HG03521 (cell line): ENCODE results near the gene ALPK3.

ENCODE experiments used
- ATAC-seq: cut with Tn5 transposase; IDR thresholded peaks from one replicate; pipeline ENCODE4 v1.9.1; 2021; ENCODE audit warnings: mild to moderate bottlenecking, moderate library complexity; ENCODE audit not compliant: unreplicated experiment

Gene ALPK3

DNA sequence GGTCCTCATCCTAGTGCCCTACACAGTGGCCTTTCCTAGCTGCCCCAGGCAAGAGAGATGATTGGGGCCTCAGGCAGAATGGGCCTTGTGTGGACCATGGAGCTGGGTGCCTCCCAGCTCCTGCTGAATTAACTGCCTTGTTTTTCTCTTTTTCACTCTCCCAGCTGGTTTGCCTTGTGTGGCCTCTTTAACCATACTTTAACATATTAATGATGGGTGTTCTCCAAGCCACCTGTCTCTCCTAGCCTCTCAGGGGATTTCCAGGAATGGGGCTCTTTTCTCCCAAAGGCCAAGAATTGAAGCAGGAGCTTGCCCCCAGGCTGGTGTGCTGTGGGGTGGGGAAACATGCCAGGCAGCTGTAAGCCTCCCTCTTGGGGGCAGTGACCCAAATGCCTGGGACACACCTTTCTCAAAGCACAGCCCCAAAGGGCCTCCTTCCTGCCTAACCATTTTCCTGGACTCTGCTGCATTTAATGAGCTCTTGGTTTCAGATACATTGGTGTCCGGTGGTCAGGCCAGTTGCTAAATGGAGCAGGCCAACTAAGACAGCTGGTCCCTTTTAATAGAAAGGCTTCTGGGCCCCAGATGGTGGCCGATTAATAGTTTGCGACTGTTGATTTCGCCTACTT is 5.6 kb downstream of the ALPK3 start:
- no peak for ATAC-seq

DNA sequence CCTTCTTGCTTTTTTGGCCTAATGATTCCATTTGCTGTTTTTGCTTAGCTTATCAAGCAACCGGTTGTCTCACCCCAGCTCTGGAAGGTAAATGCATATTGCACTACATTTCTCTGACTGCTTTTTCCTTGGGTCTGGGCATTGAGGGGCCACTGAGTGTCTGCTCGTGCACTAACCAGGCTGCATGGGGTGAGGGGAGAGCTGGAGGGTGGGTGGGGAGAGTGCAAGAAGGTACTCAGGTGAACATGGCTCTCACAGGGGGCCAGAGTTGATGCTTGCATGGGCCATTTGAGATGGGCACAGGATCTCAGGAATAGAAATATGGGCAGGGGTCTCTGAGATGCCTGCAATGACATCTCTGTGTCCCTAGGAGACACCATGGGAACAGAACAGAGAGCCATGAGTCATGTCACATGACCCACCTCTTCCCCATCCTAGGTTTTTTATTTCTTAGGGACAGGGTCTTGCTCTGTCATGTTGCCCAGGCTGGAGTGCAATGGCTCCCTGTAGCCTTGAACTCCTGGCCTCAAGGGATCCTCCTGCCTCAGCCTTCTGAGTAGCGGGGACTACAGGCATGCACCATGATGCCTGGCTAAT is 6.2 kb downstream of the ALPK3 start:
- ATAC-seq, result no peak

DNA sequence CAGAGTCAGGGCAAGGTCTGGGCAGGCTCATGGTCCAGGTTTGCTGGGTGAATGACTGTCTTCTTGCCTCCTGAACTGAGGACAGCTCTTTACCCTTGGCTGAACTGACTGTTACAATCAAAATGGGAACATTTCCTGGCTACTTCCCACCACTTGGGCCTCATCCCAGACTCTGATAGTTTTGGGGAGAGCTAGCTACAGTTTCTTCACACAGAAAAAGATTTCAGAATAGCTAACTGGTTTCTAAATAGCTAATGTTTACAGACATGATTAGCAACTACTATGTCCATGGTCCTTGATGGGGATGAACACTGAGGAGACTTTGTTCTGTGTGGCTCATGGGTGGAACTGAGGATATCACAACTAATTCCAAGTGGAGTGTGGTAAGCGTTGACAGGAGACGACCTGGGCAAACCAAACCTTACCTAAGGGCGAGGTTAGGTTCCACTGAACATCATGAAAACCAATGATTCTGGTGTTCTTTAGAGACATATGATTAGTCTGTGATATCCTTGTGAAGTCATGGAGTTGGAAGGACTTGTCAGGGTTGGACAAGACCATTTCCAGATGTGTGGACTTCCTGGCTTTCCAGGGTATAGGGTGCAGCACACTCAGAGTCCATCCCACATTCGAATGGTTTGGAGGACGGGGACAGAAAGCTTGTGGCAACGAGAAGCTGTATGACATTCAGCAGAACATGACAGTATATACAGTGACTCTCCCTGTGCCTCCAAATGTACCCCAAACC is 7.3 kb downstream of the ALPK3 start:
- ATAC-seq, result no peak

DNA sequence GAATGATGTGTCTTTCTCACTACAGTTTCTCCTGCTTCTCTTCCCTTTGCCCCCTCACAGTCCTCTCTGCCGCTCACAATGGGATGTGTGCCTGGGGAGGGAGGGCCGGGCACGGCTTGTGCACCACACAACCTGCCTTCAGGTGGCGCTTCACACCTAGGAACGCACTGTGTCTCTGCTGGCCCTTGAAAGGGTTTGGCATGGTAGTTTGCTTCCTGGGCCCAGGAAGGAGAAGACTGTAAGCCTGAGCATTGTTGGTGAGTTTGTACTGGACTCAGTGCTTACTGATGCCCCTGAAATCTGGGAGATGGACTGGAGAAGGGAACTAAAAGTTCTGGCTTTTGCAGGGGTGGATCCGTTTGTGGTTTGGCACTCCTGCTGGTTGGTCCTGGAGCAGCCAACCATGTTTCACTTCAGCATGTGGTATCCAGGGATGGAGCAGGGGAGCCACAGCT is 9.2 kb downstream of the ALPK3 start:
- no peak for ATAC-seq

DNA sequence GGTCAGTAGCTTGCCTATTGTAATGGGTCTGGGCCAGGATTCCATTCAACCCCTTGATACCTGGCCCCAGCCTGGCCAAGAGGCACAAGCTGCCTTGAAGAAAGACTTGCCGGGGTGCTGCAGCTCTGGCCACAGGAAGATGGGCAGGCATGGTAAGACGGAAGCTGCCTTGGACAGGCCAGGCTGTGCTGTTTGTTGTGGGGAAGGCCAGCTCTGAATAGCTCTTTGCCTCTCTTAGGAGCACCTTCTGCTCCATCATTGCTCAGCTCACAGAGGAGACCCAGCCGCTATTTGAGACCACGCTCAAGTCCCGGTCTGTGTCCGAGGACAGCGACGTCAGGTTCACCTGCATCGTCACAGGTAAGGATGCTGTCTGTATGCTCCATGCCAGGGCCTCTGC is 10.1 kb downstream of the ALPK3 start:
- ATAC-seq, result no peak

DNA sequence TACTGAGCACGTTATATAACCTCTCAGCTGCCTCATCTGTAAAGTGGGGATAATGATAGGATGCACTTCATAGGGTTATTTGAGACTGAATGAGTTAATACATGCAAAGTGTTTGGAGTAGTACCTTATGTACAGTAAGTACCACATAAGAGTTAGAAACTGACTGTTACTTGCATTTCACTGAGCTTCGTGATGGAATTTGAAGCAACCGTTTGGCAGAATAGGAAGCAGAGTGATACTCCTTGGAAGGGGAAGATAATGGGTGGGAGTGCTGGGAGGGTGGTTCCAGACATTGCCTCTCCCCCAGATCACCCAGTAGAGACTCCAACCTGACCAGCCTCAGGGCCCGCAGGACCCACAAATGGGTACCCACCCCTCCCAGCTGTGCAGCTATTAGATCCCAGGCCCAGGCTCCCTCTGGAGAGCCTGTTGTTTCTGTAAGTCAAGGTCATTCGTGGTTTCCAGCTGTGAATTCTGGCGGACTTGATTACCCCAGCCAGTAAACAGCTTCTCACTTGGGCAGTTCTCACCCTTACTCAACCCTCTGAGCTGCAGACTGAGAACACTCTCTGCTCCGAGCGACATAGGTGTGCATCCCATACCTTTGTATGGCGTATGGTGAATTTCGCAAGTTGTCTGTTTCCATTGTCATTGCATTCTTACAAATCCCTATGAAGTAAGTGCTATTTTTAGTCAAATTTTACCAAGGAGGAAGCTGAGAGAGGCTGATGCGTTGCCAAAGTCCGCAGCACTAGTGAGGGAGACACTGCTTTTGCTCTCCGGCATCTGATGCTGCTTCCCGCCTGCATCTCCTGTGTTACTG is 11.1 kb downstream of the ALPK3 start:
- no peak for ATAC-seq

DNA sequence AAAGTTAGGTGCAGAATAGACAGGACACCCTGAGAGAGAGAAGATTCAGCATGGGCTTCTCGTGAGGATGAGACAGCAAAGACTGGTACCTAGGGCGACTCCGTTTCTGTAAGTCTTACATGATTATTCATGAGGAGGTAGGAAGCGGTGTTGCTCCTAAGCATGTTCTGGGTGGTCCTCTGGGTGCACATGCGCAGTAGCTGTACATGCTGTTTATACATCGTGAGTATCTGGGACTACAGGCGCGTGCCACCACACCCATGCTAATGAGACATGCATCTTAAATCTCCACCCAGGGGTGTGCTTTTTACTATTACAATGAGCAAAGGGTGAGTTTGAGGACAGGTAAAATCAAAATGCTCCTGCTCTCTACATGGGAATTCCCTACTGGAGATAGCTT is 12.3 kb downstream of the ALPK3 start:
- no peak for ATAC-seq

DNA sequence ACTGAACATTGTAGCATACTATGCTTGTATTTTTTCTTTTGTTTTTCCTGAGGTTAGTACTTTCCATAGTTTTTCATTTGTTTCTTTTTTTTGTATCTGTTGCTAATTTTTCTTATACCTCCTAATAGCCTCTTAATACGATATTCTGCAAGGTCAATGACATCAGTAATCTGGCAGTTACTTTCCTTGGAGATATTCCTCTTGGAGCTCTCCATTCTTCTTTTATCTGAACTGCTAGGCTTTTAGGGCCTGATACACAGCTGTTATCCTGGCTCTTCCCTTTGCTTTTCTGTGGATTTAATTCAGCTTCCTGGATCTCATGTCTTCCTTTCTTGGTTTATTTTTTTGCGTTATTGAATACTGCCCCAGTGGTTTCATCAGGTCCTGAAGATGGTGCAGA is 12.9 kb downstream of the ALPK3 start:
- ATAC-seq, result no peak

DNA sequence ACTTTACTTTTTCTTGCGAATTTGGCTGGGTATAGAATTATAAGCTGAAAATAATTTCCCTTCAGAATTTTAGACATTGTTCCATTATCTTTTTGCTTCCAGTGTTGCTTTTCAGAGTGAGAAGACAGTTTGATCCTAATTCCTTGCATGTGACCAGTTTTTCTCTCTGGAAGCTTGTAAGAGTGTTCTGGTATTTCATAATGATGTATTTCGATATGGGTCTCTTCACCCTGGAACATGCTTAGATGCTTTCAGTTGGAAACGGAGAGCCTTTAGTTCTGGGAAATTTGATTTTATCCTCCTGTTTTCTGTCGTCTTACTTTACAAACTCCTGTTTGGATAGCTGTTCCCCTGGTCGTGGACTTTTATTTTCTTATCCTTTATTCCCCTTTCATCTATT is 13.9 kb downstream of the ALPK3 start:
- no peak for ATAC-seq

DNA sequence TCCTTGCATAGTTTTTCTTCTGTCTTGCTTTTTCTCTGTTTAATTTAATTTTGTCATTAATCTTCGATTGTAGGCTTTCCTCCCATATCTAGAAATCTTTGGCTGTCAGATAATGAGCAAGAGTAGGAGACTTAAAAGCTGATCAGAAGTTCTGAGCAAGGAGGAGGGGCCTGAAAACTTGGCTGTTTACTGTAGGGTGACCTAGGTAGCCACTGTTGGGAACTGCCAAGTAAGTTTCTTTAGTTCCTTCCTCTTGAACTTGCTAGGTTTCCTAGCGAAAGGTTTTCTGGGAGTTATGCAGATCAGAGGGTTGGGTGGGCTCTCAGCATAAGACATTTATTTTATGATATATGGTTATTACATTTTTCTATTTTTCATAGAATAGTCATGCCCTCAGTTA is 14.5 kb downstream of the ALPK3 start:
- ATAC-seq, result no peak

DNA sequence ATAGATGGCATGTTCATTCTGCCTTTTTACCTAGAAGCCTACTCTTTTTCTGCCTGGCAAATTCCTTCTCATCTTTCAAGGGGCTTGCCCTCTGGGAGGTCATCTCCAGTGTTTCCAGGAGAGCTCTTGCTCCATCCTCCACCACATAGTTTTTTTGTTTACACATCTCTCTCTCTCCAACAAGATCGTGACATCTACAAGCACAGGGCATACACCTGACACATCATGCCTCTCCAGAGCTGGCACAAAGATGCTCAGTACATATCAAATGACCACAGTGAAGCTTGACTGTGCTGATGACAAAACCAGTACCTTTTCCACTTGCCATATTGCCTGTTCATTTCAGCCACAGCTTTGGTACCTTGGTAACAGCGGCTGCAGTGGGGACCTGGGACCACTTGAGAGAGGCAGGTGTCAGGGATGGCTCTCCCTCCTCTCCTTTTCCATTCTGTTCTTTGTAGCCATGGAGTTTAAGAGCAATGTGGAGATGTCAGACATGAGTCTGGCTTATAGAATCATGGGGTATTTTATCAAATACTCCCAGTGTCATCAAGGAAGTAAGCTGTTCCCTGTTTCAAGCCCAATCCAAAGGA is 15.4 kb downstream of the ALPK3 start:
- ATAC-seq, result no peak

DNA sequence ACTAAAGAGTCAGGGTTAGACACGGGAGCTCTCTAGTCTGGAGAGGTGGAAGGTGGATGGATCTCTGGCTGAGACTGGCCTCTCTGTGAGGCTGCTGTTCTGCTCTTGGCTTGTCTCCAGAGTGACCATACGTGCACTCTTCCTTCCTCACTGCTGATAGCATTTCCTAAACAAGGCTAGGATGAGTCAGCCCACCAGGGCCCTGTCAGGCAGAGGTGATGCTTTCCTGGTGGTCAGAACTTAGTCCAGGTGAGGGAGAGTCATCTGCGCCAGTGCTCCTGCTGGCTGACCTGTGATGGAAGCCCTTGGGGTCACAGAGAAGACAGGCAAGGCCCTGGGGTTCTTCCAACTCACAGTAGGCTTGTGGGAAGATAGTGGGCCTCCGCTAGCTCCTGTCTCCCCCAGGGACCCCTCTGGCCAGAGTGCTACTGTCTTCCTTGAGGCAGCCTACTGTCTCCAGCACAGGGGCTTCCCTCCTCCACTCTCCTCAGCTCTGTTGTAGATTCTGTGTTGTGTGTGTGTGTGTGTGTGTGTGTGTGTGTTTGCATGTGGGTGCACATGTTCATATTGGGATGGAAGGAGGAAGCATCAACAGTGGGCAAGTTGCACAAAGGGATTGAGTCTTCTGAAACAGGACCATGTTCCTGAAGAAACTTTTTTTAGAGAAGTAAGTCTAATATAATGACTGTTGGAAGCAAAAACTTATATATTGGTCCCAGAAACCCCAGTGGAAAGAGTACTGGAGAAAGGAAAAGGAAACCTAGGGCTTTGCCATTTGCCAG is 16.5 kb downstream of the ALPK3 start:
- ATAC-seq, result no peak

DNA sequence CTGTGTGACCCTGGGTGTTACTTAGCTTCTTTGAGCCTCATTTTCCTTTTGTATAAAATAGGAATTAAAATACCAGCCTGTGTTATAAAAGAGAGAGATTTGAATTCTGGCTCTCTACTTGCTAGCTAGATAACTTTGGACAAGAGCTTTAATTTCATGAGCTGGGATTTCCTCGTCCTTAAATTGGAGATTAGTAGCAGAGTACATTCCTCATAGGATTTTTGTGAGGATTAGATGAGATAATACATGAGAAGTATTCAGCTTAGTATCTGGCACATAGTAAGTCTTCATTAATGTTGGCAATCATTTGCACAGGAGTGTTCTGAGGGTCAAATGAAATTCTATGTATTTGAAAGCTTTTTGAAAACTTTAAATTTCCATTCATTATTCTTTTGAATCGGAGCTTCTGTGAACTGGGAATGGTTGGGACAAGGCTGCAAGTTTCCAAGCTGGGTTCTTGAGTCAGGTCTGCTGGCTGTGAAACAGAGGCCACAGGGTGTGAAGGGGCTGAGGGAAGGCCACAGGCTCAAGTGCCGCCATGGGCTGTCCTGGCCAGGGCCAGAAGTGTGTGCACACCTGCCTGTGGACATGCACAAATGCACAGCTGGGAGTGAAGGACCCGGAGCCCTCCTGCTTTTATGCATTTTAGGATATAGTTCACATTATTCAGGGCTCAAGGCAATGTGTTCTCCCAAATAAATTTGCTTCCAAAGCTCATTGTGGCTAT is 17.2 kb downstream of the ALPK3 start:
- ATAC-seq, result no peak

DNA sequence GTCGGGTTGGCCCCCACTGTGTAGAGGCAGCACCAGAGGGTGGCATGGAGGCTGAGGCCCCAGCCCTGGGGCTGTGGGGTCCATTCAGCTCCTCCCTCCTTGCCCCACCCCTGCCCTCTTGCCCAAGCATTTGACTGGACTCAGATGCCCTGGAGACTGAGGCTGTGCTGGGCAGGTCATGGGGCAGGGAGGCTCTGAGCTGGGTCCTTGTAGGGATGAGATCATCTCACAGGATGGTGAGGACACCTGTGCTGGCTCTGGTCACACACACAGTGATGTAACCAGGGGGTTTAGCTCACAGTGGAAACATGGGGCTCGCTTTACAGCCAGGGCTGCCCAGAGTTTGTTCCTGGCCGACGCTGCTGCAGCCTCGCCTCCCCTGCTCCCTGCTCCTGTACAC is 17.8 kb downstream of the ALPK3 start:
- ATAC-seq, result no peak

DNA sequence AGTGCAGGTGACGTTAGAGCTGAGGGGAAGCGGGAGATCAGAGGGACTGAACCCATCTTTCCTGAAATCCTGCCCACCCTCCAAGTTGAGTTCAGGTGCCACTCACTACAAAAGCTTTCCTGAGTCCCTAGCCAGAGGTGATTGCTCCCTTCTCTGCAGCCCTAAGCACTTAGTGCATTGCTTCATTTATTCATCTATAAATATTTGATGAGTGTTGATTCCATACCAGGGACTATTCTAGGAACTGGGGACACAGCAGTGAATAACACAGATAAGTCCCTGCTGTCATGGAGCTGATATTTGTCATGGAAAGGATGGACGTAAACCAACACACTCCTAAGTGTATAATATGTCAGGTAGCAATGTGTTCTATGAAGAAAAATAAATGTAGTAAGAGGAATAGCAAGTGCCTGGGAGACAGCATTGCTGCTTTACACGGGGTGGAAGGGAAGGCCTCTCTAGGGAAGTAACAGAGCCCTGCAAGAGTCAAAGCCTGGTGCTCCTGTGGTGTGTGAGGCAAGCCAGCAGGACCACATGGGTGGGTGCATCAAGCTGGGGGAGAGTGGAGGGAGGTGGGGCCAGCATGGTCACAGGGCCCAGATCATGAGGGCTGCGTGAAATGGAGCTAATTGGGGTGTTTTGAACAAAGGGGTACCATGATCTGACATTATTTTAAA is 18.6 kb downstream of the ALPK3 start:
- no peak for ATAC-seq

DNA sequence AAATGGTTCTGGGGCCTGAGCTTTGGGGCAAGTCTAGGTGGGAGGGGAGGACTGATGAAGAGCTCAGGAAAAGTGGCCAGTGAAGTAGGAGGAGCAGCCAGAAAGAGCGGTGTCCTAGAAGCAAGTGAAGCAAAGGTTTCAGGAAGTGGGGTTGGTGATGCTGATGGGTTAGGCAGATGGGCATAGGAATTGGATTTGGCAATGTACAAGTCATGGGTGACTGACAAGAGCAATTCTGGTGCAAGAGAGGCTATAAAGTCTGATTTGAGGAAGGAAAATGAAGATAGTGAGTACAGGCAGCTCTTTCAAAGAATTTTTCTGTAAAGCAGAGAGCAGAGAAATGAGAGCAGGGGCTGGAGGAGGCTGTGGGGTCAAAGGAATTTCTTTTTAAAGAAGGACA is 19.7 kb downstream of the ALPK3 start:
- ATAC-seq, result no peak

DNA sequence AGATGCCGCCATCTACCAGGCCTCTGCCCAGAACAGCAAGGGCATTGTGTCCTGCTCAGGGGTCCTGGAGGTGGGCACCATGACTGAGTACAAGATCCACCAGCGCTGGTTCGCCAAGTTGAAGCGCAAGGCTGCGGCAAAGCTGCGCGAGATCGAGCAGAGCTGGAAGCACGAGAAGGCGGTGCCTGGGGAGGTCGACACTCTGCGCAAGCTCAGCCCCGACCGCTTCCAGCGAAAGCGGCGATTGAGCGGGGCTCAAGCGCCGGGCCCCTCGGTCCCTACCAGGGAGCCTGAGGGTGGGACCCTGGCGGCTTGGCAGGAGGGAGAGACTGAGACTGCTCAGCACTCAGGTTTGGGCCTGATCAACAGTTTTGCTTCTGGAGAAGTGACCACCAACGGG is 22.6 kb downstream of the ALPK3 start:
- no peak for ATAC-seq

DNA sequence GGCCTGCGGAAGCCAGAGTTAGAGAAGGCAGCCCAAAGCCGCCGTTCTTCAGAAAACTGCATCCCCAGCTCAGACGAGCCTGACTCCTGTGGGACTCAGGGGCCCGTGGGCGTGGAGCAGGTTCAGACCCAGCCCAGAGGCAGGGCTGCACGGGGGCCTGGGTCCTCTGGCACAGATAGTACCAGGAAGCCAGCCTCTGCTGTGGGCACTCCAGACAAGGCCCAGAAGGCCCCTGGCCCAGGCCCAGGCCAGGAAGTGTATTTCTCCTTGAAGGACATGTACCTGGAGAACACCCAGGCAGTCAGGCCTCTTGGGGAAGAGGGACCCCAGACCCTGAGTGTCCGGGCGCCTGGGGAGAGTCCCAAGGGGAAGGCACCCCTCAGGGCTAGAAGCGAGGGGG is 23.1 kb downstream of the ALPK3 start:
- ATAC-seq, result no peak

DNA sequence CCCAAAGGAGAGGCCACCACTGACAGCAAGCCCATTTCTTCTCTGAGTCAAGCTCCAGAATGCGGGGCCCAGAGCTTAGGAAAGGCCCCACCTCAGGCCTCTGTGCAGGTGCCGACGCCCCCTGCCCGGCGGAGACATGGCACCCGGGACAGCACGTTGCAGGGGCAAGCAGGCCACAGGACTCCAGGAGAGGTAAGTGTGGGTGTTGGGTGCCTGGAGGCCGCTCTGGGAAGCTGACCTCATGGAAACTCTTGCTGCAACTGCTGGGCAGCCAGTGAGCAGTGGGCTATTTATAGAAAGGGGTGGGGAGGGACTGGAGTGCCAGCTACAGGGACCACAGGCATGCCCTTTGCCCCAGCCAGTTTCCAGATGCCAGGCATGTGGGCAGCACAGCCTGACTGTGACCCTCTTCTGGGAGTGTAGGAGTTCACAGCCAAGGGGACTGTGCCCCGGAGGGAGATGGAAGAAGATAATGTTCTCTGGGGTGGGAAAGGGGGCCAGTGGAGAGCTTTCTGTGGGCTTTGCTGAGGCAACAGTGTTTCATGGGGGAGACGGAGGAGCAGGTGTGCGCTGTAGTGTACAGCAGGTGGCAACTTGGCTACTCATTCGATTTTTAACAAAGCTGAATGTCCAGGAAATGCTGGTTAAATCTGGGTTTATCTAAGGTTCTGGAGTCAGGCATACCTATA is 23.7 kb downstream of the ALPK3 start:
- no peak for ATAC-seq
